Ishikawa (cell line): ENCODE data around the gene CSF2.

Experiments
- CEBPB ChIP-seq: IDR thresholded peaks from 2 replicates; pipeline ENCODE4 v1.6.1; 2012
- YY1 ChIP-seq: IDR thresholded peaks from 2 replicates; pipeline ENCODE4 v1.6.1; 2012; ENCODE audit warnings: low read depth

GRCh38 chr5:132080595-132080994 is 7.0 kb downstream of the CSF2 start:
- TF ChIP-seq YY1 (no peak), CEBPB (no peak)
